Aorta (tissue), 5 donors: ENCODE measurements around the gene BCL2L12. TPM values are rescaled to one million over a fixed set of nuclear protein-coding genes. Genes with fewer than 3 reads are reported as not detected.

ENCODE experiments used
- ATAC-seq: fragments of 200-7000 bp; cut with Tn5 transposase; one replicate; pipeline ENCODE4 v1.9.1; 2022; ENCODE audit warnings: moderate library complexity; ENCODE audit not compliant: low FRiP score
- DNase-seq, 2 donors: peaks; one replicate each; pipeline ENCODE4 v3.0.0-alpha.2; 2020
- H3K27ac ChIP-seq, 2 donors: one replicate each; pipeline ENCODE4 v1.5.1; 2013; ENCODE audit warnings: low read length in 2 of 2, mild to moderate bottlenecking in 2 of 2, moderate library complexity in 2 of 2, control low read depth in 1 of 2, inconsistent platforms in 1 of 2, low read depth in 1 of 2
- H3K27me3 ChIP-seq, 2 donors: one replicate each; pipeline ENCODE4 v1.6.1; 2013; ENCODE audit warnings: control low read depth in 1 of 2, low read length in 1 of 2, mild to moderate bottlenecking in 1 of 2, moderate library complexity in 1 of 2; ENCODE audit not compliant: insufficient read depth in 2 of 2, control insufficient read depth in 1 of 2
- H3K36me3 ChIP-seq, 2 donors: one replicate each; pipeline ENCODE4 v1.6.1; 2013; ENCODE audit warnings: control low read depth in 1 of 2, low read length in 1 of 2, mild to moderate bottlenecking in 1 of 2; ENCODE audit not compliant: insufficient read depth in 2 of 2, control insufficient read depth in 1 of 2
- H3K4me1 ChIP-seq, 2 donors: one replicate each; pipeline ENCODE4 v1.6.1; 2013; ENCODE audit warnings: low read length in 2 of 2, control low read depth in 1 of 2, mild to moderate bottlenecking in 1 of 2, moderate library complexity in 1 of 2; ENCODE audit not compliant: insufficient read depth in 2 of 2, control insufficient read depth in 1 of 2
- H3K4me3 ChIP-seq, 2 donors: one replicate each; pipeline ENCODE4 v1.5.1; 2013; ENCODE audit warnings: low read length in 2 of 2, control low read depth in 1 of 2, mild to moderate bottlenecking in 1 of 2
- H3K9me3 ChIP-seq: one replicate; pipeline ENCODE4 v1.6.1; 2013; ENCODE audit warnings: mild to moderate bottlenecking, low read length; ENCODE audit not compliant: control insufficient read depth
- WGBS, 2 donors: extraction: QIAGEN DNeasy Blood & Tissue Kit; methylation state at CpG; one replicate each; pipeline ENCODE4 v1.1.7; 2013; 5-methylcytosine and 5-hydroxymethylcytosine counted together
- intact Hi-C, 2 donors: fragments of 100-400 bp; cut with DNase I; formaldehyde crosslinking; loops; one replicate each; pipeline versions ENCODE4 v1.14.2 to v1.15.0; 2022
- polyA plus RNA-seq, 2 donors: library from polyadenylated mRNA; stranded (reverse); fragments of 200-250 nt; gene quantifications; one replicate each; pipeline ENCODE4 v1.2.3, GENCODE V29; 2013
- total RNA-seq, 2 donors: library from RNA; stranded (reverse); fragmentation: NEBNext Ultra II Directional; extraction: Animal tissue kit (Norgen Biotek cat#: 25700); gene quantifications; one replicate each; pipeline ENCODE4 v1.2.1, GENCODE V29; 2021
- donor health status: healthy with polysubstance abuse.
- donor health status: Bipolar disorder and iron deficiency.
- donor health status: DM: no; HTN: no; CAD: no.
- donor health status: DM: no; HTN: no; CAD: no.
- donor health status: DM: yes; HTN: yes; CAD: no.

Gene BCL2L12
- total and polyA plus RNA-seq, 4 donors, result 5.8 to 16.4 (median 12.0) TPM

- intact Hi-C loops, result no loop called here
- DNase-seq, result peak; percentile 84 to 90
- H3K4me1 ChIP-seq, result no peaks in the 10 kb centered on the region
- no peaks in the 10 kb centered on the region for H3K27me3 ChIP-seq
- no peaks in the 10 kb centered on the region for H3K9me3 ChIP-seq
- peak within 1 kb of the TSS; percentile 8 to 16 for H3K4me3 ChIP-seq
- peaks cover 0 to 5% of the 10 kb centered on the region in 2 donors for H3K36me3 ChIP-seq
- H3K27ac ChIP-seq, result no peak within 1 kb of the TSS
- ATAC-seq, result peak; percentile 83
- 1% methylated on average over 38 of the region's 38 CpGs for WGBS, 2 donors
Observed at GRCh38 chr19:49690656-49691242, 25.0 kb downstream of the BCL2L12 start, which contains the start of gene CPT1C. Gene CPT1C (plus strand): TSS chr19:49691116. CDS start chr19:49692253, 1,137 bp downstream.

- intact Hi-C loops, result no loop called here
Observed at GRCh38 chr19:49691243-49692146, 25.8 kb downstream of the BCL2L12 start.

GRCh38 chr19:49692147-49692506 is 26.4 kb downstream of the BCL2L12 start:
- 72 to 81% methylated on average over 16 of the region's 16 CpGs for WGBS, 2 donors
- DNase-seq (no peak), ATAC-seq (no peak)
- intact Hi-C loops, result no loop called here
- Histone ChIP-seq H3K36me3 (no peaks in the 10 kb centered on the region), H3K9me3 (no peaks in the 10 kb centered on the region), H3K4me1 (no peaks in the 10 kb centered on the region), H3K27ac (no peak overlapping the region), H3K27me3 (no peaks in the 10 kb centered on the region), H3K4me3 (no peak overlapping the region)

More at GRCh38 chr19:49691243-49692146, 25.8 kb downstream of the BCL2L12 start:
- Histone ChIP-seq H3K36me3 (no peaks in the 10 kb centered on the region), H3K27me3 (no peaks in the 10 kb centered on the region), H3K27ac (no peak overlapping the region), H3K4me3 (peak overlapping the region in 1 of 2 donors; percentile 16), H3K4me1 (no peaks in the 10 kb centered on the region), H3K9me3 (no peaks in the 10 kb centered on the region)
- peak; percentile 76 to 84 for DNase-seq
- ATAC-seq, result peak; percentile 62
- 7 to 8% methylated on average over 39 of the region's 39 CpGs for WGBS, 2 donors

- no peaks in the 10 kb centered on the region for H3K27me3 ChIP-seq
- ATAC-seq (no peak), DNase-seq (no peak)
- intact Hi-C loops, result no loop called here
- no peak overlapping the region for H3K4me3 ChIP-seq
- H3K9me3 ChIP-seq, result no peaks in the 10 kb centered on the region
- WGBS, 2 donors, result 79 to 88% methylated on average over 6 of the region's 6 CpGs
- no peaks in the 10 kb centered on the region for H3K4me1 ChIP-seq
- H3K36me3 ChIP-seq, result no peaks in the 10 kb centered on the region
- no peak overlapping the region for H3K27ac ChIP-seq
Observed at GRCh38 chr19:49696115-49696514, 30.4 kb downstream of the BCL2L12 start.

GRCh38 chr19:49696865-49697264 is 31.1 kb downstream of the BCL2L12 start:
- no peaks in the 10 kb centered on the region for H3K27me3 ChIP-seq
- no peak overlapping the region for H3K27ac ChIP-seq
- no peak overlapping the region for H3K4me3 ChIP-seq
- no peaks in the 10 kb centered on the region for H3K9me3 ChIP-seq
- 85 to 95% methylated on average over 7 of the region's 7 CpGs for WGBS, 2 donors
- intact Hi-C loops, result no loop called here
- H3K4me1 ChIP-seq, result no peaks in the 10 kb centered on the region
- no peak for DNase-seq
- no peak for ATAC-seq
- no peaks in the 10 kb centered on the region for H3K36me3 ChIP-seq

- Histone ChIP-seq H3K9me3 (no peaks in the 10 kb centered on the region), H3K27ac (no peak overlapping the region), H3K4me1 (no peaks in the 10 kb centered on the region), H3K4me3 (no peak overlapping the region), H3K27me3 (no peaks in the 10 kb centered on the region), H3K36me3 (no peaks in the 10 kb centered on the region)
- intact Hi-C loops, result no loop called here
- 91 to 94% methylated on average over 5 of the region's 5 CpGs for WGBS, 2 donors
- no peak for ATAC-seq
- no peak for DNase-seq
Observed at GRCh38 chr19:49699364-49699763, 33.6 kb downstream of the BCL2L12 start.

GRCh38 chr19:49700563-49700962 is 34.8 kb downstream of the BCL2L12 start:
- intact Hi-C loops, result no loop called here

GRCh38 chr19:49701271-49701786 is 35.6 kb downstream of the BCL2L12 start:
- H3K4me1 ChIP-seq, result no peaks in the 10 kb centered on the region
- H3K27me3 ChIP-seq, result no peaks in the 10 kb centered on the region
- ATAC-seq (no peak), DNase-seq (no peak)
- intact Hi-C loops, result no loop called here
- no peak overlapping the region for H3K4me3 ChIP-seq
- H3K36me3 ChIP-seq, result no peaks in the 10 kb centered on the region
- 49 to 58% methylated on average over 38 to 40 of the region's 40 CpGs for WGBS, 2 donors
- no peak overlapping the region for H3K27ac ChIP-seq
- H3K9me3 ChIP-seq, result no peaks in the 10 kb centered on the region

More at GRCh38 chr19:49700563-49700962, 34.8 kb downstream of the BCL2L12 start:
- Histone ChIP-seq H3K27ac (no peak overlapping the region), H3K4me3 (no peak overlapping the region), H3K4me1 (no peaks in the 10 kb centered on the region), H3K36me3 (no peaks in the 10 kb centered on the region), H3K9me3 (no peaks in the 10 kb centered on the region), H3K27me3 (no peaks in the 10 kb centered on the region)
- WGBS, 2 donors, result 64 to 66% methylated on average over 11 of the region's 11 CpGs
- ATAC-seq, result peak; percentile 33
- DNase-seq, result no peak
